ENCODE data around the gene ZNF746. TPM values are rescaled to one million over a fixed set of nuclear protein-coding genes. Genes with fewer than 3 reads are reported as not detected.

ZNF746 gene
- total RNA-seq, 4 donors from 2014 or later, result 18.1 to 28.1 (median 22.0) TPM

GRCh38 chr7:149431486-149432120 lies 66.0 kb downstream of the ZNF746 start:
- no peaks in the 10 kb centered on the region for H3K9me3 ChIP-seq
- 90% methylated on average over 25 of the region's 66 CpGs for WGBS
- no peak for DNase-seq (ENCODE audit: low spot score in 2 of 2)
- no peaks in the 10 kb centered on the region for H3K27me3 ChIP-seq
- H3K36me3 ChIP-seq, result peaks cover 57% of the 10 kb centered on the region
- H3K27ac ChIP-seq, result no peak overlapping the region
- H3K4me1 ChIP-seq, result no peaks in the 10 kb centered on the region
- H3K4me3 ChIP-seq, result no peak overlapping the region
- TF ChIP-seq POLR2AphosphoS5 (IDR thresholded peaks at IDR 0.05), result no peak
- no peak for TF ChIP-seq EP300 (IDR thresholded peaks at IDR 0.05)
- no peak for TF ChIP-seq POLR2A (IDR thresholded peaks at IDR 0.05)
- TF ChIP-seq CTCF (IDR thresholded peaks at IDR 0.05), result no peak

- Histone ChIP-seq H3K4me1 (no peaks in the 10 kb centered on the region), H3K27ac (no peak overlapping the region), H3K36me3 (peaks cover 46% of the 10 kb centered on the region), H3K27me3 (no peaks in the 10 kb centered on the region), H3K4me3 (no peak overlapping the region), H3K9me3 (no peaks in the 10 kb centered on the region)
- TF ChIP-seq CTCF (IDR thresholded peaks at IDR 0.05) (no peak), POLR2AphosphoS5 (IDR thresholded peaks at IDR 0.05) (no peak), EP300 (IDR thresholded peaks at IDR 0.05) (no peak), POLR2A (IDR thresholded peaks at IDR 0.05) (no peak)
- no peak for DNase-seq (ENCODE audit: low spot score in 2 of 2)
- WGBS, result 92% methylated on average over 4 of the region's 4 CpGs
Observed at GRCh38 chr7:149430192-149430591, 67.4 kb downstream of the ZNF746 start.

- 88% methylated on average over 2 of the region's 2 CpGs for WGBS
- Histone ChIP-seq H3K9me3 (no peaks in the 10 kb centered on the region), H3K4me3 (no peak overlapping the region), H3K4me1 (peaks cover 7% of the 10 kb centered on the region), H3K36me3 (peaks cover 23% of the 10 kb centered on the region), H3K27me3 (no peaks in the 10 kb centered on the region), H3K27ac (no peak overlapping the region)
- DNase-seq (ENCODE audit: low spot score in 2 of 2), result no peak
- TF ChIP-seq POLR2A (IDR thresholded peaks at IDR 0.05), result no peak
- no peak for TF ChIP-seq EP300 (IDR thresholded peaks at IDR 0.05)
- no peak for TF ChIP-seq POLR2AphosphoS5 (IDR thresholded peaks at IDR 0.05)
- TF ChIP-seq CTCF (IDR thresholded peaks at IDR 0.05), result no peak
Observed at GRCh38 chr7:149427893-149428292, 69.7 kb downstream of the ZNF746 start.

GRCh38 chr7:149427096-149427680 lies 70.4 kb downstream of the ZNF746 start:
- H3K9me3 ChIP-seq, result no peaks in the 10 kb centered on the region

More at GRCh38 chr7:149427096-149427680, 70.4 kb downstream of the ZNF746 start:
- Histone ChIP-seq H3K36me3 (peaks cover 16% of the 10 kb centered on the region), H3K27me3 (no peaks in the 10 kb centered on the region), H3K4me3 (no peak overlapping the region), H3K4me1 (peaks cover 12% of the 10 kb centered on the region), H3K27ac (no peak overlapping the region)
- DNase-seq (ENCODE audit: low spot score in 2 of 2), result no peak
- 77% methylated on average over 4 of the region's 4 CpGs for WGBS
- TF ChIP-seq EP300 (IDR thresholded peaks at IDR 0.05) (no peak), CTCF (IDR thresholded peaks at IDR 0.05) (no peak), POLR2A (IDR thresholded peaks at IDR 0.05) (no peak)
